PC-3 (cell line): ENCODE data around the gene SUMO2.

Experiments used
- EZH2phosphoT487 ChIP-seq: fragments of 300-600 bp; sonication (generic); IDR thresholded peaks from 2 replicates; pipeline ENCODE4 v1.6.1; 2018; ENCODE audit warnings: mild to moderate bottlenecking, antibody characterized with exemption, low read length, borderline replicate concordance
- TF ChIP-seq, protein P1 (sequence below): fragments of 300-600 bp; sonication (generic); conservative IDR thresholded peaks from 2 replicates; pipeline ENCODE4 v1.5.1; 2017; ENCODE audit warnings: antibody characterized with exemption, low read depth, mild to moderate bottlenecking, low read length

GRCh38 chr17:75218131-75218530 lies 35.4 kb upstream of the SUMO2 start:
- TF ChIP-seq, protein P1, sequence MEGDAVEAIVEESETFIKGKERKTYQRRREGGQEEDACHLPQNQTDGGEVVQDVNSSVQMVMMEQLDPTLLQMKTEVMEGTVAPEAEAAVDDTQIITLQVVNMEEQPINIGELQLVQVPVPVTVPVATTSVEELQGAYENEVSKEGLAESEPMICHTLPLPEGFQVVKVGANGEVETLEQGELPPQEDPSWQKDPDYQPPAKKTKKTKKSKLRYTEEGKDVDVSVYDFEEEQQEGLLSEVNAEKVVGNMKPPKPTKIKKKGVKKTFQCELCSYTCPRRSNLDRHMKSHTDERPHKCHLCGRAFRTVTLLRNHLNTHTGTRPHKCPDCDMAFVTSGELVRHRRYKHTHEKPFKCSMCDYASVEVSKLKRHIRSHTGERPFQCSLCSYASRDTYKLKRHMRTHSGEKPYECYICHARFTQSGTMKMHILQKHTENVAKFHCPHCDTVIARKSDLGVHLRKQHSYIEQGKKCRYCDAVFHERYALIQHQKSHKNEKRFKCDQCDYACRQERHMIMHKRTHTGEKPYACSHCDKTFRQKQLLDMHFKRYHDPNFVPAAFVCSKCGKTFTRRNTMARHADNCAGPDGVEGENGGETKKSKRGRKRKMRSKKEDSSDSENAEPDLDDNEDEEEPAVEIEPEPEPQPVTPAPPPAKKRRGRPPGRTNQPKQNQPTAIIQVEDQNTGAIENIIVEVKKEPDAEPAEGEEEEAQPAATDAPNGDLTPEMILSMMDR: no peak
- TF ChIP-seq EZH2phosphoT487: no peak
